PFSK-1 (cell line): ENCODE results near the gene PABPN1.

Experiments used
- FOXP2 ChIP-seq: optimal IDR thresholded peaks from 2 replicates; pipeline ENCODE3; 2011; ENCODE audit warnings: borderline replicate concordance, control low read depth, inconsistent platforms; ENCODE audit not compliant: insufficient read depth; ENCODE audit errors: extremely low read length, extremely low read depth
- POLR2AphosphoS5 ChIP-seq: IDR thresholded peaks from 2 replicates; pipeline ENCODE4 v1.6.1; 2012; ENCODE audit warnings: low read depth, mild to moderate bottlenecking, control low read depth, low read length, moderate library complexity
- REST ChIP-seq, 2 experiments: IDR thresholded peaks; 2 replicates each; pipeline versions ENCODE4 v1.6.1 to v1.8.0; 2011 to 2012; ENCODE audit warnings: low read depth in 2 of 2, low read length in 2 of 2, control low read depth in 1 of 2, inconsistent platforms in 1 of 2, mild to moderate bottlenecking in 1 of 2, moderate library complexity in 1 of 2; ENCODE audit not compliant: insufficient read depth in 1 of 2
- SIN3A ChIP-seq: IDR thresholded peaks from 2 replicates; pipeline ENCODE4 v1.6.1; 2012; ENCODE audit warnings: mild to moderate bottlenecking, low read length, moderate library complexity, borderline replicate concordance; ENCODE audit not compliant: insufficient read depth
- TAF1 ChIP-seq: IDR thresholded peaks from 2 replicates; pipeline ENCODE4 v1.6.1; 2012; ENCODE audit warnings: low read length, control low read depth, borderline replicate concordance; ENCODE audit not compliant: insufficient read depth

DNA sequence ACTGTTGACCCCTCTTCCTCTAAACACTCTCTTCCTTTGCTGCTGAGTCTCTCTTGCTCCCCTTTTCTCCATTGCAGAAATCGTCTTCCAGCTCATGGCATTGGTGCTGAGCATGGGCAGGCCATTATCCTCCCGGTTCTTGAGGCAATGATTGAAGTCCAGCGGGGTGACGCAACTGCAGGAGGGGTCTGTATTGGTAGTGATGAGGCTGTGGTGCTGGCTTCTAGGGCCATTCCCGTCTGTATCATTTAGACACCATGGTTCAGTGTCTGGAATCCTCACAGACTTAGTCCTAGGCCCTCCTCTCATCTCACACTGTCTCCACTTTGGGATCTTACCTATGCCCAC, 32.1 kb downstream of the PABPN1 start:
- no peak for TF ChIP-seq POLR2AphosphoS5
- TF ChIP-seq REST (IDR thresholded peaks at IDR 0.05; ENCODE audit: insufficient read depth in 1 of 2, low read depth in 2 of 2, low read length in 2 of 2), result no peak
- TF ChIP-seq SIN3A, result no peak
- no peak for TF ChIP-seq TAF1
- no peak for TF ChIP-seq FOXP2
